D341Med (cell line): ENCODE results near the gene COX6B1.
A peak's percentile ranks its signal among the peaks of the same experiment; 100 is the strongest.
"Not testable (repeated sequence)": the region's sequence is repeated elsewhere in the genome, so short reads cannot be mapped to it uniquely, and the experiment has no call there.

Experiments used
- DNase-seq: peaks from one replicate; pipeline ENCODE4 v3.0.0; 2012; ENCODE audit warnings: low spot score

COX6B1 gene

DNA sequence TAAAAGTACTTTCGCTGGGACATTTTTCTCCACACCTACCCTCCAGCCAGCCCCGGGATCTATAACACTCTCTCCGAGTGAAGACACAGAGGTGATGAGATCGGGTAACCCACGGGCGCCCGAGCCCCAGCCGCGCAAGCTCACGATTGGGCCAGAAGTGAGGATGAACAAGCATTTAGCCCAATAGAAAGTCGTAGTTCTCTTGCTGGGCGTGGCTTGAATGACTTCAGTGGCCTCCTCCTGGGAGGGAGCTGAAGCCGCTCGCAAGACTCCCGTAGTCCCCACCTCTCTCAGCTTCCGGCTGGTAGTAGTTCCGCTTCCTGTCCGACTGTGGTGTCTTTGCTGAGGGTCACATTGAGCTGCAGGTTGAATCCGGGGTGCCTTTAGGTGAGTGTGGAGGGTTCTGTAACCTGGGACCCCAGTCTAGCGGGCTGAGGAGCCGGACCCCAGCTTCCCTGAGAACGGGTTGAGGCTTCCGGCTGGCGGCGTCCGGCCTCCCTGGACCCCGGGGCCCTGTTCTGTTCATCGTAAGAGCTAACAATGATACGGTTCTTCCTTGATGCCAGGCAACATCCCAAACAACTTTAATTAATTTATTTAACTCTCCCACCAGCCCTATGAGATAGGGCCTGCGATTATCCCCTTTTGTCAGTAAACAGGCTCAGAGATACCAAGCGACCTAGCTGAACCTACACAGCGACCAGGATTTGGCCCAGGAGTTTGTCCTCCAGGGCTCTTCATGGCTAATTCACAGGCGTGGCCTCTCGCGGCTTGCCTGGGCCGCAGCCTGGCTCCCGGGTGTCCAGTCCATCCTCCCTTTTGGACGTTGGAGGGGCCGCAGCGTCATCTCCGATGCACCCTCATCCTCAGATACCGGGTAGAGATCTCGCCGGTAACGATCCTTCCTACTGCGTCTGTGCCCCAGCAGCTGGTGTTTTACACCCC lies at the start of gene COX6B1:
COX6B1 (plus strand) TSS at position 307 of the 945 bp plus-strand sequence. CDS start 2,921 bp downstream, outside the sequence.
- DNase-seq = peak; percentile 92

- DNase-seq = no peak
Observed at GRCh38 chr19:35601971-35602370, 46.2 kb upstream of the COX6B1 start.

DNA sequence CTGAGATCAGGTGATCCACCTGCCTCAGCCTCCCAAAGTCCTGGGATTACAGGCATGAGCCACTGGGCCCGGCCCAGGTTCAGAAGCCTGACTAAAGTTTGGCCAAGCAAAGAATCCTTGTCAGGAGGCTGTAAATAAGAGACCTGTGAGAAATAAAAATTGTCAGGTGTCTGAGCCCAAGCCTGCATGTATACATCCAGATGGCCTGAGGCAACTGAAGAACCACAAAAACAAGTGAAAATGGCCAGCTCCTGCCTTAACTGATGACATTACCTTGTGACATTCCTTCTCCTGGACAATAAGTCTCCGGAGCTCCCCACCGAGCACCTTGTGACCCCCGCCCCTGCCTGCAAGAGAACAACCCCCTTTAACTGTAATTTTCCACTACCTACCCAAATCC lies 43.7 kb upstream of the COX6B1 start:
- DNase-seq = not testable (repeated sequence)

DNA sequence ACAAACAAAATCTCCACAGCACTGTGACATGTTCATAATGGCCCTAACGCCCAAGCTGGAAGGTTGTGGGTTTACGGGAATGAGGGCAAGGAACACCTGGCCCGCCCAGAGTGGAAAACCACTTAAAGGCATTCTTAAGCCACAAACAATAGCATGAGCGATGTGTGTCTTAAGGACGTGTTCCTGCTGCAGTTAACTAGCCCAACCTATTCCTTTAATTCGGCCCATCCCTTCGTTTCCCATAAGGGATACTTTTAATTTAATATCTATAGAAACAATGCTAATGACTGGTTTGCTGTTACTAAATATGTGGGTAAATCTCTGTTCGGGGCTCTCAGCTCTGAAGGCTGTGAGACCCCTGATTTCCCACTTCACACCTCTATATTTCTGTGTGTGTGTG lies 41.0 kb upstream of the COX6B1 start:
- DNase-seq = not testable (repeated sequence)

DNA sequence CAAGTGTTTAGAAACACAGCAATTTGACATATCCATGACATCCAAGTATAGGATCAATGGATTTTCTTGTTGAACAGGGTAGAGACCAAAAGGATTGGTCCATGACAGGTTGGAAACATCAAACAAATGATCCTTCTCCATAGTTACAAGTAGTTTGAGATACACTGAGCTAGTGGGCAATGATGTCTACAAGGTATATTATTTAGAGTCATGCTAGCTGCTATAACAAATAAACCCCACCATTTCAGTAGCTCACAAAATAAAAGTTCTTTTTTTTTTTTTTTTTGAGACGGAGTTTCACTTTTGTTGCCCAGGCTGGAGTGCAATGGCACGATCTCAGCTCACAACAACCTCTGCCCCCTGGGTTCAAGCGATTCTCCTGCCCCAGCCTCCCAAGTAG lies 40.5 kb upstream of the COX6B1 start:
- no peak for DNase-seq

DNA sequence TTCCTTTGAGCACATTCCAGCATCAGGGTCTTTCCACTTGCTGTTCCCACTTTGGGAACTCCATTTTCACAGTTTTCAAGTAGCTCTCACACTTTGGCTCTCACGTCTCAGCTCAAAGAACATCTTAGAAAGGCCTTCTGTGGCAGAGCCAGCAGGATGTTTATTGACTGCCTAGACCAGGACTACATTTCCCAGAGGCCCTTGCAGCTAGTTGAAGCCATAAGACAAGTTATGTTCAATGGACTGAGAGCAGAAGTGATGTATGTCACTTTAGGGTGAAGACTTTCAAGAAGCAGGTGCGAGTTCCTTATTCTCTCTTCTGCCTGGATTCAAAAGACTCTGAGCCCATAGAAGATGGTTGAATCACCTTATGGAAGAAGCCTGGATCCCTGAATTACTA lies 39.9 kb upstream of the COX6B1 start:
- no peak for DNase-seq

DNA sequence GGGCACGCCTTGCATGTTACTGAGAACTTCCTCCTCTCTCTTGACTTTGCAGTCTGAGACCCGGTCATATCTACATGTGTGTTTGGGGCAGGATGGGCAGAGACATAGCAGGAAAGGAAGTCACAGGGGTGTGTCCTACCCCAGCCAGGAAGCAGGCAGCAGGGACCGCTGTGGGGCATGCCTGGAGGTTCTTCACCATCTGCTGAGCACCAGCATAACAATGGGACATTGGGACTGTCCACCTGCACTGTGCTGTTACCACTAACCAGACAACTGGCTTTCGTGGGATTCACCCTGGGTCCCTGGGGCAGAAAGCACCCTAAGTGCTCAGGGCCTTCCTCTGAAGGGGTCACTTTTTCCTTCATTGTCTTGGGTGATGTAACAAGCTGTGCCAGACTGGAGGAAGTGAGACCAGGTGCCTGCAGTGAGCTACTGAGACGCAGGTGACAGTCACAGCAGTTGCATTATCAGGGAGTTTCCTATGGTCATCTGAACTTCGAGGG lies 38.2 kb upstream of the COX6B1 start:
- no peak for DNase-seq

DNA sequence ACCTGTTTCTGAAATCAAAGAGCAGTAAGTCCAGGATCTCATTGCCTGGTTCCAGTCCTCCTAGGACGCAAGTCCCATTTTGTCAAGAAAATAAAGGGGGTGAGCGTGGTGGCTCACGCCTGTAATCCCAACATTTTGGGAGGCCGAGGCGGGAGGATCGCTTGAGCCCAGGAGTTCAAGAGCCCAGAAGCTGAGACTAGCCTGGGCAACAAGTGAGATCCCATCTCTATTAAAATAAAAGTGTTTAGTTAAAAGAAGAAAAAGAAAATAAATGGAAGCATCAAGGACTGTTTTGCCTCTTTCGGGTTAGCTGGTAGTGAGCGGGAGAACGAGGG lies 35.9 kb upstream of the COX6B1 start:
- no peak for DNase-seq

GRCh38 chr19:35612559-35613321 lies 35.4 kb upstream of the COX6B1 start, which contains the start of gene HAUS5:
TSS of gene HAUS5 (plus strand) at chr19:35612735. CDS start at chr19:35612795, 60 bp downstream.
- peak; percentile 99 for DNase-seq

DNA sequence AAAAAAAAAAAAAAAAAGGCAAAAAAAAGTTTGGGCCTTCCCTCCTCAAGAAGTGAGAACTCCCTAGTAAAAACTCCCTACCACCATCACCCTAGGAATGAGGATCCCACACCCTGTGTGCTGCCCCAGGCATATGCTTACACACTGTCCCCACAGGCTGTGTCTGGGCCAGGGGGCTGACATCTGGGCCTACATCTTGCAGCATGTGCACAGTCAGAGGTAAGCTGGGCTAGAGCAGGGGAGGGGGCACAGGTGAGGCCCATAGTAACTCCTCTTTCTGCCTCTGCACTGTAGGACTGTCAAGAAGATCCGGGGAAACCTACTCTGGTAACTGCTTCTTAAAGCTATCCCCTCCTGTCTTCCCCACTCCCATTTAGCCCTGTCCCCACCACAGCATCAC lies 34.5 kb upstream of the COX6B1 start:
- DNase-seq = no peak

- DNase-seq = no peak
Observed at GRCh38 chr19:35615036-35615435, 33.1 kb upstream of the COX6B1 start.

- no peak for DNase-seq
Observed at GRCh38 chr19:35618857-35619256, 29.3 kb upstream of the COX6B1 start.

- DNase-seq = no peak
Observed at GRCh38 chr19:35619290-35619923, 28.7 kb upstream of the COX6B1 start.

GRCh38 chr19:35620001-35620400 lies 28.1 kb upstream of the COX6B1 start:
- DNase-seq = no peak

GRCh38 chr19:35621708-35622107 lies 26.4 kb upstream of the COX6B1 start:
- DNase-seq = no peak

DNA sequence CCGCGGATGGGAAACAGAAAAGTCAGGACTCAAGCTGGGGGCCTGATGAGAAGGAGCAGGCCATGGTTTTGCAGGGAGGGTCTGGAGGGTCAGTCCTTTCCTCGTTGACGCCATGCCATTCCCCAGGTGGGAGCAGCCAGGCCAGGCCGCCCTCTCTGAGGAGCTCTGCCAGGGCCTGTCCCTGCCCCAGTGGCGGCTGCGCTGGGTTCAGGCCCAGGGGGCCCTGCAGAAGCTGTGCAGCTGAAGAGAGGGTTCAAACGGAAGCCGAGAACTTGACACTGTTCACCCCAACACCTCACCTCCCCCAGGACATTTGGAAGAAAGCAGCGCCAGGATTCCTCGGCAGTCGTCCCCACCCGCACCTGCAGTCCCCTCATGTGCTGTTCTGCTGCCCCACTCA lies 25.4 kb upstream of the COX6B1 start:
- DNase-seq = no peak

DNA sequence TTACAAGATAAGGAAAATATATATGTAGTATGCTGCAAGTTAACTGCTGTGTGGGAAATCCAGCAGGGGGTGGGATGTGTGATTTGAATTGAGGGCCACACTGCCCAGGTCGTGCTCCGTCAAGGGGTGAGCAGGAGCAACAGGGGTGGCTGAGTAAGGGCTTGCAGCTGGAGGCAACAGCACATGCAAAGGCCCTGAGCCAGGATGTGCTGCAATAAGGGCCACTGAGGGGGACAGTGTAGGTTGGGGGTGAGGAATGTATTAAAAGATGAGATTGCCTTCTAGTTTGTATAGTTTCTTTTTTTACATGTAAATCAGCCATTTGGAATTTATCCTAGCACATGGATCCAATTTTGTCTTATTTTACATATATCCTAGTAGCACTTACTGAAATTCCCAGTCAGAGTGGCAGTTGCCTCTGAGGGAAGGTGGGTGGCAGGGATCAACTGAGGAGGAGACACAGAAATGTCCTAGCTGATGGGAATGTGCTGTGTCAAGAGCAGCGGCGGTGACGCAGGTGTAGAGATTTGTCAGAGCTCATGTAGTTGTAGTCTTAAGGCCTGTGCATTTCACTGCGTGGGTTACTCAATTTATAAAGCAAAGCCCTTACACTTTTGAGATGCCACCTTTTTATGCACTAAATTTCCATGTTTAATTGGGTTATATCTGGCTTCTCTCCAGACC lies 24.7 kb upstream of the COX6B1 start:
- no peak for DNase-seq

GRCh38 chr19:35628264-35628564 lies 19.9 kb upstream of the COX6B1 start:
- no peak for DNase-seq

DNA sequence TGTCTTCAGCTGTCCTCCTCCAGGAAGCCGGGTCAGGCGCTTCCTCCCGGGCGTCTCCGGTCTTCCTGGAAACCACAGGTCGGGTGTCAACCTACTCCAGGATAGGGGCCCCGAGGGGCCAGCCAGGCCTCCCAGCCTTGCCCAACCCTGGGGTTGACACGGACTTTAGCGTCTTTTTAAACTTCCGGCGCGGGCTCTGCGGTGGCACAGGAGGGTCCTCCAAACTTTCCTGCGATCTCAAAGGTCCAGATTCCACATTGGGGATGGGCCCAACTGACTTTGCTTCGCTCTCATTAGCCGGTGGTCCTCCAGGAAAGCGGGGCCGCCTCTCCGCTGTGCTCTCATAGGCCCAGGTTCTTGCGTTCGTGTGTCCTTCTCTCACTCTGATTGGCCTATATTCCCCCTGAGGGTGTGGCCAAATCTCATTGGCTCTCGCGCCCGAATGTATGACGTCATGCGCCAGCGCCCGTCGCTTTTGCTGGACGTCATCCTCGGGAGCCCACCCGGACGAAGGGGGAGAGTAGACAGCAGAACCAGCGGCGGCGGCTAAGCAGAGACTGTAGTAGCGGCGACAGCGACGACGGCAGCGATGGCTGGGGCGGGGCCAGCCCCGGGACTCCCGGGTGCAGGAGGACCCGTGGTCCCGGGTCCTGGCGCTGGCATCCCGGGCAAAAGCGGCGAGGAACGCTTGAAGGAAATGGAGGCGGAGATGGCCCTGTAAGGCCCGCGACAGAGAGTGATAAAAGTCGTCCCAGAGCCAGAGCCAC lies 19.4 kb upstream of the COX6B1 start, which contains the start of gene RBM42:
RBM42 (plus strand) TSS at position 472 of the 767 bp plus-strand sequence; CDS start at position 590, 118 bp downstream.
- peak; percentile 97 for DNase-seq

DNA sequence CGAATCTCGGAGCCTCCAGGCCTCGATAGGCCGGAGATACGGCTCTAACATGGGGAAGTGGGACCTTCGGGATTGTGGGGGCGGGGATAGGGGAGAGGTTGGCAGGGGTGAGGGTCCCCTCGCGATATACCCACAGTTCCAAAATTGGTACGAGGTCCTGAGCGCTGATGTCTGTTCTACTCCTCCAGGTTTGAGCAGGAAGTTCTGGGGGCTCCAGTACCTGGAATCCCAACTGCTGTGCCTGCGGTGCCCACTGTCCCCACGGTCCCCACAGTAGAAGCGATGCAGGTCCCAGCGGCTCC lies 18.8 kb upstream of the COX6B1 start:
- no peak for DNase-seq

- DNase-seq = no peak
Observed at GRCh38 chr19:35633727-35634440, 14.2 kb upstream of the COX6B1 start.
